ENCODE measurements around the gene OR2A42.
"Not testable (repeated sequence)": the region's sequence is repeated elsewhere in the genome, so short reads cannot be mapped to it uniquely, and the experiment has no call there.

The OR2A42 gene, protein sequence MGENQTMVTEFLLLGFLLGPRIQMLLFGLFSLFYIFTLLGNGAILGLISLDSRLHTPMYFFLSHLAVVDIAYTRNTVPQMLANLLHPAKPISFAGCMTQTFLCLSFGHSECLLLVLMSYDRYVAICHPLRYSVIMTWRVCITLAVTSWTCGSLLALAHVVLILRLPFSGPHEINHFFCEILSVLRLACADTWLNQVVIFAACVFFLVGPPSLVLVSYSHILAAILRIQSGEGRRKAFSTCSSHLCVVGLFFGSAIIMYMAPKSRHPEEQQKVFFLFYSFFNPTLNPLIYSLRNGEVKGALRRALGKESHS

DNA sequence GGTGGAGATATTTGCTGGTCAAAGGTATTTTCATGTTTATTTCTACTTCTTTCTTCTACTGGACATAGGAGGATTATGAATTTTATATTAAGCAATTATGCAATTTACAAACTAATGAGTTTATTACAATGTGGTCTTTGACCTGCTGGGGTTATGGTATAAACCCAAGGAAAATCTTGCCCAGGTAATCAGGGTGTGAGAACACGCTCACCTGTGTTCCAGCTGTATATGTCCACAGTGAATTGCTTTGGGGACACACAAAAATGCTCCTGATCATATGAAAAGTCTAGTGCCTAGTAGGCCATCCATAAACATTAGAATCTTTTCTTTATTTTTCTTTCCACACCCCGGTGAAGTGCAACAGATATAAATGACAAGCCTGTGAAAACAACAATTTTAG lies at the start of gene OR2A42:
Gene OR2A42, minus strand, starts transcription at position 241 of the 400 bp plus-strand sequence. CDS start 6,762 bp downstream, outside the sequence.
- not testable (repeated sequence) for DNase-seq

DNA sequence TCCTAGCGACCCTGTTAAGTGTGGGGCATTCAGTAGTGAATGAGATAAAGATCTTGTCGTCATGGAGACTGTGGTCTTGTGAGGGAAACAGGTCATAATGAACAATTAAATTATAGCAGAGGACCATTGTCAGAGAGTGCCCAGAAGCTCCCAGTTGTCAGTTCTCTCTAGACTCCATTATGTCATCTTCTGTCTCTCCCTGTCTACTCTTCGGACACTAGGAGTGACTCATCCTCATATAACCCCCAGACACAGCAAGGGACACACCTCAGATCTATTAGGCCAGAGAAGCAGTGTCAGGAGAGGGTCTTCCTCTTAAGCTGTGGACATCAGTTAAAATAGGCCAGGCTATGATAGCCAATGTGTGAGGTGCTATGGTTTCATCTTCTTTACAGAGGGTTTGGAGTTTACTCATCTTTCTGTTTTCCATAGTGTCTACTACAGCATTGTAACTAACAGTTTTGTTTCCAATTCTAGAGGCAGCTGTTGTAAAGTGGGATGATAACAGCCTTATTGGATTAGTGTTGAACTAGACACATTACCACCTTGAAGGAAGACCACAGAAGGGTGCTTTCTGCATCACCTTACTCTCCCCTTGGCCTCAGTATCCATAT lies 47.9 kb upstream of the OR2A42 start:
- DNase-seq, result not testable (repeated sequence)

GRCh38 chr7:144283716-144284115 lies 44.3 kb upstream of the OR2A42 start:
- not testable (repeated sequence) for DNase-seq

DNA sequence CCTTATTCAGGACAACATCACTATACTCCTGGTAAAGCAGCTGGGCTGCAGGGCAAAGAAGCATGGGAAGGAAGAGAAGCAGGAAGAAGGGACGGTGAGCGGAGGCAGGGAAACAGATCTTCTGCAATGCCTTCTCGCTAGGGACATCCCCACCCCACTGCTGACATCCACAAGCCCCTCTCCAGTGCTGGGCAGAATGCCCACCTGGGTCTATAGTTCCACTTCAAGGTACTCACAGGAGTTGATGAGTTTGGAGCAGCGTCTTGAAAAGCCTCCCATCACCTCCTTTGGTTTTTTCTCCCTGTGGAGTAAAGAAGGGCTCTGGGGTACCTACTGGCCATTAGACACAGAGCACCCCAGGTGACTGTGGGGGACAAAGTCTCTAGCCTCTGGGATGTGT lies 43.1 kb upstream of the OR2A42 start:
- not testable (repeated sequence) for DNase-seq

GRCh38 chr7:144281981-144282380 lies 42.6 kb upstream of the OR2A42 start:
- not testable (repeated sequence) for DNase-seq

DNA sequence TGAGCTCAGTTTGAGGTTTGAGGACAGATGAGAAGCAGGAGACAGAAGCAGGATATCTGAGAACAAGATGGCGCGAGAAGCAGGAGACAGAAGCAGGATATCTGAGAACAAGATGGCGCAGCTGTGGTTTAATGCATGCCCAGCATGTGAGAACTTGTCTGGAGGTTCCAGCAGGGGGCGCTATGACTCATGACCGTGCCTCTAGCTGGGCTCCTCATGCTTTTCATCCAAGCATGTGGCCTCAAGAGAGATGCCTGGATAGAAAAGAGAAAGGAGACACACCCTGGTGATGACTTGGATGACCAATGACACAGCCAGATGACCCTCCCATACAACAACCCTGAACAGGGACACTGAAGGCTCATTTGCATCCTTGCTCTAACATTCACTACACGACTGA lies 40.6 kb upstream of the OR2A42 start:
- DNase-seq, result not testable (repeated sequence)

- DNase-seq, result not testable (repeated sequence)
These were observed 35.9 kb upstream of the OR2A42 start for GRCh38 chr7:144275281-144275680.

- DNase-seq, result not testable (repeated sequence)
These were observed 29.8 kb upstream of the OR2A42 start, which contains the start of gene CTAGE8 for GRCh38 chr7:144269188-144269587. Gene CTAGE8 (minus strand): TSS chr7:144269288. CDS start chr7:144269250, 38 bp downstream.

- not testable (repeated sequence) for DNase-seq
These were observed 25.3 kb upstream of the OR2A42 start, which contains the start of gene OR2A7 for GRCh38 chr7:144264692-144265091. Gene OR2A7 (minus strand): TSS chr7:144264792. CDS start chr7:144259628, 5,164 bp downstream.

DNA sequence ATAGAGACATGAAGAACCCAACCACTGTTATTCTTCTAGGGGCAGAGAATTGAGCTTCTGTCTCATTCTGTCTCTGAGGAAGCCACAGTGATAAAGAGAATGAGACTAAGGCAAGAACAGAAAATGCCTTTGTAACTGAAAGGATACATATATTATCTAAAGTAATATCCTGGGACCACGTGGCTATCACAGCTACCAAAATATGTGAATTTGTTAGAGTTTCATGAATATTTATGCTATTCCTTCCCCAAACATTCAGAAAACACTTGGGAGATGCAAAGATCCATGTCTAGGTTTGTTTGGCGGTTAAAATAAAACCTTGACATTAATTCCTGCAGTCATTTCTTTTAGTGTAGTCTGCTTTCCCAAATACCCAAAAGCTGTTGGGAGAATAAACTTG lies 22.7 kb upstream of the OR2A42 start:
- not testable (repeated sequence) for DNase-seq

DNA sequence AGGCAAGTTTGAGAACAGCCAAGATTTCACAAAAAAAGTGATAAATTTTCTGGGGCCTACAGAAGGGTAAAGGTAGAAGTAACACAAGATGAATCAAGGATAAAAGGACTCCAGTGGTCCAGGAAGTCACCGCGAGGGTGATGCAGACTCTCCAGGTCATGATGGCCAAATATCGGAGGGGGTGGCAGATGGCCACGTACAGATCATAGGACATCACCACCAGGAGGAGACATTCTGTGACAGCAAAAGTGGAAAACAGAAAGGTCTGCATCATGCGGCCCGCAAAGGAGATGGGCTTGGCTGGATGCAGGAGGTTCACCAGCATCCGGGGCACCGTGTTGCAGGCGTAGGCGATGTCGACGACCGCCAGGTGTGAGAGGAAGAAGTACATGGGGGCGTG lies 19.7 kb upstream of the OR2A42 start:
- not testable (repeated sequence) for DNase-seq

DNA sequence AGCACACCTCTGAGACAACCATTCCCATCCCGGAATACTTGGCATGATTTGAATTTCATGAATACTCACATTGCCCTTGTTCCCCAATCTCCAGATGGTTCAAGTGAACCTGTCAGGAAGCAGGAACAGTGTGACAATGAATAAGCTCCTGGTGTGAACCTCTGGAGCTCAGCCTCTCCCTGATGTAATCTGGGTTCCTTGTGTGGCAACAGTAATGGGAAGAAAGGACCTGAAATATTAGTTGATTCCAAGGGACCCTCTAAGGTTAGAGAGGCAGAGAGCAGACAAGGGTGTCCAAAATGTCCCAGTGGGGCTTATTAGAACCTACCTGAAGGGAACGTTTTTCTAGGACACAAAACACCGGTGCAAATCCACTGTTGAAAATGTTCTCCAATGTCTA lies 16.7 kb upstream of the OR2A42 start:
- DNase-seq, result no peak

- DNase-seq, result no peak
These were observed 16.1 kb upstream of the OR2A42 start for GRCh38 chr7:144255471-144255897.

DNA sequence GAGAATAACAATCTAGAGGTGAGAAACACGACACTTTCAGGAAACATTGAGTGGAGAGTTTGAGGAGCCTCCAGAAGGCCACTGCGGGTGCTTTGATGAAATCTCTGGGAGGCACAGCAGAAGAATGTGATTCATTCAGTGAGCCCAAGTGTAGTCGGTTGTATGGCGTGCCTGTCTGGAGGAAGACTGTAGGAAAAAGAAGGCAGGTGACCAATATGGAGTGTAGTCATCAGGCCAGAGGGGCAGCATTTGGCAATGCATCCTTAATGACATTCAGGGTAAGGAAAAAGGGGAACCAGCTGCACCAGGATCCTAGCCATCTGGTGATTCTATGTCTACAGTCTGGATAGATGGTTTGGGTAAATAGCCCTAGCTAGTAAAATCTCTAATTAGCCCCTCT lies 12.9 kb upstream of the OR2A42 start:
- DNase-seq, result not testable (repeated sequence)

DNA sequence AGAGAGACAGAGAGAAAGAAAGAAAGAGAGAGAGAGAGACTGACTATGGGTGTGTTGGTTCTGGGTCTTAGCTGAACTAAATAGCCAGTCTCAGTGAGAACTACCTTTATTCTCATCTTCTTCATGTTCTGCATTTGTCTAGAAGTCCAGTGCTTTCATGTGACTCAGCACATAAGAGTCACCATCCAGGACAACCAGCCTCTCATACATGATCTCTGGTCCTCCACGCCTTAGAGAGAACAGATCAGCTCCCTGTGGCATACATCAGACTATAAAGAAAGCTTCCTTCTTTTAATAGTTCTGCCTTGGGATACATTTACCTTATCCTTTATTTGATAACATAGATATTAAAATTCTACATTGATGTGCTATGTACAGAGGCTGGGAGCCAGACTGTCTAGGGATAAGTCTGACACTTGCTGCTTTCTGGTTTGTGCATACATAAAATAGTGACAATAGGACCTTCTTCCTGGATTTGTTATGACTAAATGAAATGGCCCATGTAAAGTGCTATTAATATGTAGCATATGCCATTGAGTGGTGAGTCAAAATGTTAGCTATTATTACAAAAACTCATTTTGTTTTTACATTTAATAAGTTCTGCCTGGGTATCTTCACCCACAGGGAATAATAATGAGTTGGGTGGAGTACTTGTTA lies 8.4 kb upstream of the OR2A42 start:
- not testable (repeated sequence) for DNase-seq

DNA sequence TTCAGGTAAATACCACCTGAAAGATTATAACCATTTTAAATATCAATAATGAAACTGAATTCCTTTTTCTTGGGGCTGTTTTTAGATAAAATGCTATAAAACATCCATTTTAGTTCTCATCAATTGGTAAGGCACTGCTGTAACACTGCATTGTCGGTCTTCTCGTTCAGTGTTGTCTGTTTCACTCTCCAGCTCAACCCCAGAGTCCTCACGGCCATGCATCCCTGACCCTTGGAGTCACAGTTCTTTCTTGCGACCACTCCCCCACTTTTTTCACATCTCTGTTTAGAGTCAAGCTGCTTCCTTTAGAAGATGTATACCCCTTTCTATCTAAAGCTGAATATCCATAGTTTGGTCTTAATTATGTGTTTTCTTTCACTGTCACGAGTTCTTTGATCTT lies 7.6 kb upstream of the OR2A42 start:
- not testable (repeated sequence) for DNase-seq

GRCh38 chr7:144245372-144245771 lies 6.0 kb upstream of the OR2A42 start:
- DNase-seq, result not testable (repeated sequence)

DNA sequence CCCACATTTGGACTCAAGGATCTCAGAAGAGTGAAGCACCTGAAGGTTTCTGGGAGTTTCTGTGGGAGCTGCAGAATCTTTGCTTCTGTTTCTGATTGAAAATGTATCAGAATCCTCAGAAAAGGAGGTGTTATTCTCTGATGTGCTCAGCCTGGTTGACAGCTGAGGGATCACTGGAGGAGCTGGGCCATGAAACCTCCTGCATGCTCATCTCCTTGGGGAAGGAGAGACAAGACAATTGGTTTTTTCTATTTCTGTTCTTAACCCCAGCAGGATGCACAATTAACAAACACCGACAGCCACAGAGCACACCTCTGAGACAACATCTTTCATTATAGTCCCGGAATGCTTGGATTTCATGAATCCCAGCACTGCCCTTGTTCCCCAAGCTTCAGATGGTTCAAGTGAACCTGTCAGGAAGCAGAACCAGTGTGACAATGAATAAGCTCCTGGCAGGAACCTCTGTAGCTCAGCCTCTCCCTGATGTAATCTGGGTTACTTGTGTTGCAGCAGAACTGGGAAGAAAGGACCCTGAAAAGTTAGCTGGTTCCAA lies 799 bp downstream of the OR2A42 start:
- DNase-seq, result not testable (repeated sequence)

- DNase-seq, result not testable (repeated sequence)
These were observed 6.4 kb downstream of the OR2A42 start for GRCh38 chr7:144233039-144233438.

DNA sequence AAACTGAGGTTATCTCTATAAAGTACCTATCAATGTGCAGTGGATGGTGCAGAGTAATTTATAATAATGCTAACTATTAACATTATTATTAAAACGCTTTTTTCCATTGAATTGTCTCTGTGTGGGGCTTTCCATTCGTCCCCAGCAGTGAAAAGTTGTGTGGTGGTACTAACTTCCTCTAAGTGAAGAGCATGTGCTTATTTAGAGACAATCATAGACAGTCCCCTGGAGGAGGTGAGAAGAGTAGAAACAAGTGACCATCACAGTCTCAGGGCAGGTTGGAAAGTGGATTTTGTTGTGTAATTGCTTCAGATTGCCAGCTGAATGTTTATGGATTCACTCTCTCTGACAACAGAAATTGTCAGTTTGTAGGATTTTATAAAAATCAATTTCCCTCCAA lies 8.4 kb downstream of the OR2A42 start:
- not testable (repeated sequence) for DNase-seq

DNA sequence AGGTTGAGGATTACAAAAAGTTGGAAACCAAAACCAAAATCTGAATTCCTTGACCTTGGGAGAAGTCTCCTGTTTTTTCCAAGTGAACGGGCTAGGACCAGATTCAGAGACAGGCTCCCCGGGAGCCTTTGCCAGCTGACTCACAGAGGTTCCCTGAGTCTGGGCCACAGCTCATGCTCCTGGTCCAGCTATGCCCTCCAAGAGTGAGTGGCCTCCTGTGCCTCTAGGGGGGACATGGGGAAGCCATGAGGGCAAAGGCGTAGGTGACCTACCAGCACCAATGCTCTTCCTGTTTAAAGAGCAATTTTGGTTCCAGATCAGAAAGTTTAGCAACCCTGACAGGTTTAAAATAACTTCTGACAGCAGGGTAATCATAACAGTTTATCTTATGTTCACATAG lies 10.6 kb downstream of the OR2A42 start:
- DNase-seq, result not testable (repeated sequence)

GRCh38 chr7:144226866-144227265 lies 12.5 kb downstream of the OR2A42 start:
- not testable (repeated sequence) for DNase-seq

- not testable (repeated sequence) for DNase-seq
These were observed 15.7 kb downstream of the OR2A42 start for GRCh38 chr7:144223675-144224074.
